ENCODE measurements around the gene LIPT2. TPM values are rescaled to one million over a fixed set of nuclear protein-coding genes. Genes with fewer than 3 reads are reported as not detected.

Gene LIPT2
- total RNA-seq, 1 experiment from 2014 or later, result 9.3 TPM

DNA sequence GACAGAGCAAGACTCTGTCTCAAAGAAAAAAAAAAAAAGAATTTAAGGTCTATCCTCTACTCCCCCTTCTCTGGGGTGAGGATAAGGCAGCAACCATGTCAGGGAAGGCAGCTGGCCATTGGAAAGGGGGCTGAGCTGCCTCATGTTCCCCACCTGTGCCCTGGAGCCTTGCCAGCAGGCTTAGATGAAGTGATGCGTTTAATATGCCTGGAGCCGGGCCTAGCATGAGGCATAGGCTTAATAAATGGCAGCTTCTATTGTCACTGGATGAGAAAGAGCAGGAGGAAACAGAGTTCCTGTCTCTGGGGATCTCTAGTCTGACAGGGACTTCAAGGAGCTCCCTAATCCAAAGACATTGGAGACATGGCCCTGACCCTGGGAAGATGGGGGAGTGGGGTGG is 23.0 kb downstream of the LIPT2 start:
- TF ChIP-seq KAT7 (CRISPR knock-in tag; IDR thresholded peaks at IDR 0.05; ENCODE audit: borderline replicate concordance) (no peak), NR1H2 (CRISPR knock-in tag; IDR thresholded peaks at IDR 0.05) (no peak), GTF2I (CRISPR knock-in tag; conservative IDR thresholded peaks at IDR 0.05) (no peak)
- TF ChIP-seq, protein P1, sequence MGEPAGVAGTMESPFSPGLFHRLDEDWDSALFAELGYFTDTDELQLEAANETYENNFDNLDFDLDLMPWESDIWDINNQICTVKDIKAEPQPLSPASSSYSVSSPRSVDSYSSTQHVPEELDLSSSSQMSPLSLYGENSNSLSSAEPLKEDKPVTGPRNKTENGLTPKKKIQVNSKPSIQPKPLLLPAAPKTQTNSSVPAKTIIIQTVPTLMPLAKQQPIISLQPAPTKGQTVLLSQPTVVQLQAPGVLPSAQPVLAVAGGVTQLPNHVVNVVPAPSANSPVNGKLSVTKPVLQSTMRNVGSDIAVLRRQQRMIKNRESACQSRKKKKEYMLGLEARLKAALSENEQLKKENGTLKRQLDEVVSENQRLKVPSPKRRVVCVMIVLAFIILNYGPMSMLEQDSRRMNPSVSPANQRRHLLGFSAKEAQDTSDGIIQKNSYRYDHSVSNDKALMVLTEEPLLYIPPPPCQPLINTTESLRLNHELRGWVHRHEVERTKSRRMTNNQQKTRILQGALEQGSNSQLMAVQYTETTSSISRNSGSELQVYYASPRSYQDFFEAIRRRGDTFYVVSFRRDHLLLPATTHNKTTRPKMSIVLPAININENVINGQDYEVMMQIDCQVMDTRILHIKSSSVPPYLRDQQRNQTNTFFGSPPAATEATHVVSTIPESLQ (CRISPR knock-in tag; IDR thresholded peaks at IDR 0.05), result no peak
- no peaks in the 10 kb centered on the region for H3K9me3 Mint-ChIP-seq
- H3K36me3 Mint-ChIP-seq, result no peaks in the 10 kb centered on the region
- no peak overlapping the region for H3K4me3 Mint-ChIP-seq
- ChIA-PET POLR2A (no interaction called here), CTCF (interaction anchor here (0.7 to 1.1 kb wide), 3 partner anchors 17 to 100 kb away, joined by 3 read pairs; no protein-coding TSS in a partner anchor)
- peaks cover 21% of the 10 kb centered on the region for H3K4me1 Mint-ChIP-seq
- ATAC-seq, result no peak
- no peak for DNase-seq (ENCODE audit: low spot score)
- no peak overlapping the region for H3K27ac Mint-ChIP-seq
- H3K27me3 Mint-ChIP-seq (ENCODE audit: low read depth), result peaks cover 21% of the 10 kb centered on the region

GRCh38 chr11:74468936-74469335 is 24.6 kb downstream of the LIPT2 start:
- TF ChIP-seq IRF2 (CRISPR knock-in tag; IDR thresholded peaks at IDR 0.05; ENCODE audit: borderline replicate concordance, low read depth) (no peak), ZNF121 (CRISPR knock-in tag; IDR thresholded peaks at IDR 0.05) (no peak), EMX1 (CRISPR knock-in tag; IDR thresholded peaks at IDR 0.05) (no peak), ZSCAN18 (CRISPR knock-in tag; IDR thresholded peaks at IDR 0.05) (no peak)
- TF ChIP-seq, protein P2, sequence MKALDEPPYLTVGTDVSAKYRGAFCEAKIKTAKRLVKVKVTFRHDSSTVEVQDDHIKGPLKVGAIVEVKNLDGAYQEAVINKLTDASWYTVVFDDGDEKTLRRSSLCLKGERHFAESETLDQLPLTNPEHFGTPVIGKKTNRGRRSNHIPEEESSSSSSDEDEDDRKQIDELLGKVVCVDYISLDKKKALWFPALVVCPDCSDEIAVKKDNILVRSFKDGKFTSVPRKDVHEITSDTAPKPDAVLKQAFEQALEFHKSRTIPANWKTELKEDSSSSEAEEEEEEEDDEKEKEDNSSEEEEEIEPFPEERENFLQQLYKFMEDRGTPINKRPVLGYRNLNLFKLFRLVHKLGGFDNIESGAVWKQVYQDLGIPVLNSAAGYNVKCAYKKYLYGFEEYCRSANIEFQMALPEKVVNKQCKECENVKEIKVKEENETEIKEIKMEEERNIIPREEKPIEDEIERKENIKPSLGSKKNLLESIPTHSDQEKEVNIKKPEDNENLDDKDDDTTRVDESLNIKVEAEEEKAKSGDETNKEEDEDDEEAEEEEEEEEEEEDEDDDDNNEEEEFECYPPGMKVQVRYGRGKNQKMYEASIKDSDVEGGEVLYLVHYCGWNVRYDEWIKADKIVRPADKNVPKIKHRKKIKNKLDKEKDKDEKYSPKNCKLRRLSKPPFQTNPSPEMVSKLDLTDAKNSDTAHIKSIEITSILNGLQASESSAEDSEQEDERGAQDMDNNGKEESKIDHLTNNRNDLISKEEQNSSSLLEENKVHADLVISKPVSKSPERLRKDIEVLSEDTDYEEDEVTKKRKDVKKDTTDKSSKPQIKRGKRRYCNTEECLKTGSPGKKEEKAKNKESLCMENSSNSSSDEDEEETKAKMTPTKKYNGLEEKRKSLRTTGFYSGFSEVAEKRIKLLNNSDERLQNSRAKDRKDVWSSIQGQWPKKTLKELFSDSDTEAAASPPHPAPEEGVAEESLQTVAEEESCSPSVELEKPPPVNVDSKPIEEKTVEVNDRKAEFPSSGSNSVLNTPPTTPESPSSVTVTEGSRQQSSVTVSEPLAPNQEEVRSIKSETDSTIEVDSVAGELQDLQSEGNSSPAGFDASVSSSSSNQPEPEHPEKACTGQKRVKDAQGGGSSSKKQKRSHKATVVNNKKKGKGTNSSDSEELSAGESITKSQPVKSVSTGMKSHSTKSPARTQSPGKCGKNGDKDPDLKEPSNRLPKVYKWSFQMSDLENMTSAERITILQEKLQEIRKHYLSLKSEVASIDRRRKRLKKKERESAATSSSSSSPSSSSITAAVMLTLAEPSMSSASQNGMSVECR (CRISPR knock-in tag; IDR thresholded peaks at IDR 0.05; ENCODE audit: borderline replicate concordance), result no peak
- TF ChIP-seq, protein P3, sequence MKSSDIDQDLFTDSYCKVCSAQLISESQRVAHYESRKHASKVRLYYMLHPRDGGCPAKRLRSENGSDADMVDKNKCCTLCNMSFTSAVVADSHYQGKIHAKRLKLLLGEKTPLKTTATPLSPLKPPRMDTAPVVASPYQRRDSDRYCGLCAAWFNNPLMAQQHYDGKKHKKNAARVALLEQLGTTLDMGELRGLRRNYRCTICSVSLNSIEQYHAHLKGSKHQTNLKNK (CRISPR knock-in tag; IDR thresholded peaks at IDR 0.05), result no peak
- Mint-ChIP-seq H3K36me3 (no peaks in the 10 kb centered on the region), H3K4me1 (peaks cover 21% of the 10 kb centered on the region), H3K27me3 (ENCODE audit: low read depth) (peaks cover 23% of the 10 kb centered on the region), H3K9me3 (no peaks in the 10 kb centered on the region), H3K4me3 (no peak overlapping the region), H3K27ac (no peak overlapping the region)
- DNase-seq (ENCODE audit: low spot score), result no peak
- ChIA-PET CTCF (no interaction called here), POLR2A (no interaction called here)
- ATAC-seq, result no peak

GRCh38 chr11:74468521-74468920 is 25.0 kb downstream of the LIPT2 start:
- peaks cover 24% of the 10 kb centered on the region for H3K27me3 Mint-ChIP-seq (ENCODE audit: low read depth)
- H3K4me3 Mint-ChIP-seq, result no peak overlapping the region
- ChIA-PET CTCF (interaction anchor here (2.1 kb wide), 1 partner anchor 25 kb away, joined by 17 read pairs; the partner anchor contains the start of gene LIPT2), POLR2A (no interaction called here)
- DNase-seq (ENCODE audit: low spot score) (no peak), ATAC-seq (no peak)
- H3K4me1 Mint-ChIP-seq, result peaks cover 21% of the 10 kb centered on the region
- H3K27ac Mint-ChIP-seq, result no peak overlapping the region
- H3K9me3 Mint-ChIP-seq, result no peaks in the 10 kb centered on the region
- H3K36me3 Mint-ChIP-seq, result no peaks in the 10 kb centered on the region
- TF ChIP-seq ERG (CRISPR knock-in tag; IDR thresholded peaks at IDR 0.05) (no peak), ZBTB43 (CRISPR knock-in tag; IDR thresholded peaks at IDR 0.05) (no peak)
- TF ChIP-seq, protein P1 (CRISPR knock-in tag; IDR thresholded peaks at IDR 0.05), result no peak
- TF ChIP-seq, protein P4, sequence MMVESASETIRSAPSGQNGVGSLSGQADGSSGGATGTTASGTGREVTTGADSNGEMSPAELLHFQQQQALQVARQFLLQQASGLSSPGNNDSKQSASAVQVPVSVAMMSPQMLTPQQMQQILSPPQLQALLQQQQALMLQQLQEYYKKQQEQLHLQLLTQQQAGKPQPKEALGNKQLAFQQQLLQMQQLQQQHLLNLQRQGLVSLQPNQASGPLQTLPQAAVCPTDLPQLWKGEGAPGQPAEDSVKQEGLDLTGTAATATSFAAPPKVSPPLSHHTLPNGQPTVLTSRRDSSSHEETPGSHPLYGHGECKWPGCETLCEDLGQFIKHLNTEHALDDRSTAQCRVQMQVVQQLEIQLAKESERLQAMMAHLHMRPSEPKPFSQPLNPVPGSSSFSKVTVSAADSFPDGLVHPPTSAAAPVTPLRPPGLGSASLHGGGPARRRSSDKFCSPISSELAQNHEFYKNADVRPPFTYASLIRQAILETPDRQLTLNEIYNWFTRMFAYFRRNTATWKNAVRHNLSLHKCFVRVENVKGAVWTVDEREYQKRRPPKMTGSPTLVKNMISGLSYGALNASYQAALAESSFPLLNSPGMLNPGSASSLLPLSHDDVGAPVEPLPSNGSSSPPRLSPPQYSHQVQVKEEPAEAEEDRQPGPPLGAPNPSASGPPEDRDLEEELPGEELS (CRISPR knock-in tag; IDR thresholded peaks at IDR 0.05), result no peak
- TF ChIP-seq, protein P5, sequence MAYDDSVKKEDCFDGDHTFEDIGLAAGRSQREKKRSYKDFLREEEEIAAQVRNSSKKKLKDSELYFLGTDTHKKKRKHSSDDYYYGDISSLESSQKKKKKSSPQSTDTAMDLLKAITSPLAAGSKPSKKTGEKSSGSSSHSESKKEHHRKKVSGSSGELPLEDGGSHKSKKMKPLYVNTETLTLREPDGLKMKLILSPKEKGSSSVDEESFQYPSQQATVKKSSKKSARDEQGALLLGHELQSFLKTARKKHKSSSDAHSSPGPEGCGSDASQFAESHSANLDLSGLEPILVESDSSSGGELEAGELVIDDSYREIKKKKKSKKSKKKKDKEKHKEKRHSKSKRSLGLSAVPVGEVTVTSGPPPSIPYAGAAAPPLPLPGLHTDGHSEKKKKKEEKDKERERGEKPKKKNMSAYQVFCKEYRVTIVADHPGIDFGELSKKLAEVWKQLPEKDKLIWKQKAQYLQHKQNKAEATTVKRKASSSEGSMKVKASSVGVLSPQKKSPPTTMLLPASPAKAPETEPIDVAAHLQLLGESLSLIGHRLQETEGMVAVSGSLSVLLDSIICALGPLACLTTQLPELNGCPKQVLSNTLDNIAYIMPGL (CRISPR knock-in tag; IDR thresholded peaks at IDR 0.05), result no peak
